CD4-positive, alpha-beta T cell treated with Interleukin-15 for 4 hours (primary cell): ENCODE results near the gene FYCO1.
"Not testable (repeated sequence)": the region's sequence is repeated elsewhere in the genome, so short reads cannot be mapped to it uniquely, and the experiment has no call there.

ENCODE experiments used
- DNase-seq: peaks from one replicate; pipeline ENCODE4 v3.0.0-alpha.2; 2020; ENCODE audit warnings: low spot score

The FYCO1 gene

GRCh38 chr3:46010519-46011113, 15.0 kb upstream of the FYCO1 start:
- DNase-seq: no peak

GRCh38 chr3:46008058-46008457, 12.4 kb upstream of the FYCO1 start:
- DNase-seq: no peak

- no peak for DNase-seq
These were observed 11.7 kb upstream of the FYCO1 start for GRCh38 chr3:46007280-46007679.

GRCh38 chr3:46006238-46007032, 10.8 kb upstream of the FYCO1 start:
- no peak for DNase-seq

- DNase-seq: not testable (repeated sequence)
These were observed 8.1 kb upstream of the FYCO1 start for GRCh38 chr3:46003706-46004105.

- DNase-seq: no peak
These were observed 5.6 kb upstream of the FYCO1 start for GRCh38 chr3:46001178-46001577.

- DNase-seq: no peak
These were observed 2.3 kb upstream of the FYCO1 start for GRCh38 chr3:45997942-45998341.

- DNase-seq: not testable (repeated sequence)
These were observed 1.9 kb upstream of the FYCO1 start for GRCh38 chr3:45997499-45997898.

- DNase-seq: peak; percentile 52
These were observed 997 bp downstream of the FYCO1 start for GRCh38 chr3:45994419-45995235.

- peak; percentile 71 for DNase-seq
These were observed 2.1 kb downstream of the FYCO1 start for GRCh38 chr3:45993421-45994027.

- DNase-seq: peak; percentile 16
These were observed 2.8 kb downstream of the FYCO1 start for GRCh38 chr3:45992821-45993221.

GRCh38 chr3:45992133-45992729, 3.4 kb downstream of the FYCO1 start:
- no peak for DNase-seq

- DNase-seq: no peak
These were observed 4.3 kb downstream of the FYCO1 start for GRCh38 chr3:45991341-45991740.

- no peak for DNase-seq
These were observed 5.4 kb downstream of the FYCO1 start for GRCh38 chr3:45990181-45990580.

- peak; percentile 26 for DNase-seq
These were observed 6.8 kb downstream of the FYCO1 start for GRCh38 chr3:45988804-45989203.

- no peak for DNase-seq
These were observed 7.3 kb downstream of the FYCO1 start for GRCh38 chr3:45988362-45988761.

GRCh38 chr3:45987368-45988291, 8.0 kb downstream of the FYCO1 start:
- DNase-seq: no peak

- DNase-seq: no peak
These were observed 9.2 kb downstream of the FYCO1 start for GRCh38 chr3:45986303-45986982.

- no peak for DNase-seq
These were observed 9.9 kb downstream of the FYCO1 start for GRCh38 chr3:45985532-45986302.
